Measurements from ENCODE around the gene RHOT2. TPM values are rescaled to one million over a fixed set of nuclear protein-coding genes. Genes with fewer than 3 reads are reported as not detected.

RHOT2 gene
- total RNA-seq, 1 donor from 2014 or later: 17.9 TPM

- no peak for DNase-seq (ENCODE audit: low spot score in 2 of 2)
- no peak for FAIRE-seq
Measured at GRCh38 chr16:693364-693763, 25.4 kb downstream of the RHOT2 start.

GRCh38 chr16:693766-694165 lies 25.8 kb downstream of the RHOT2 start:
- DNase-seq (ENCODE audit: low spot score in 2 of 2): no peak
- no peak for FAIRE-seq

GRCh38 chr16:694187-694862 lies 26.4 kb downstream of the RHOT2 start:
- DNase-seq (ENCODE audit: low spot score in 2 of 2) (no peak), FAIRE-seq (no peak)

DNA sequence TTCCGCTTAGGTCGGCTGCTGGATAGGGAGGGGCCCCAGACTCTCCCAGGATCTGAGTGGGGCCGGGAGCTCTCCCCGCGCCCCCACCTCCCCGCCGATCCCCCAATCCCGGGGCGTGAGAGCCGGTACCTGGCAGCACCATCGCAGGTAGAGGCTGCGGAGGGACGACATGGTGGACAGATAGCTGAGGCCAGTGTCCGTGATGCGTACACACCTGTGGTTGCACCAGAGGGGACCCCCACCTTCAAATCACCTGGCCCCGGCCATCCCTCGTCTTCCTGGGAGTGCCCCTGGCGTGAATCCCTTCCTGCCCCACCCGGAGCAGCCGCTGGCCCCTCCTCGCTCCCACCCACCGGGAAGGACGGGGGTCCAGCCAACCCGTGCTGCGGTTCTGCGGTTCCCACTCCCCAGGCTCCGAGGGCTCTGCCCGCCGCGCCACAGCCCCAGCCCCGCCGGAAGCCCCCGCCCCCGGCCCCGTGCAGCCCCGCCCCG lies 27.0 kb downstream of the RHOT2 start:
- DNase-seq (ENCODE audit: low spot score in 2 of 2) (no peak), FAIRE-seq (no peak)

GRCh38 chr16:695355-696089 lies 27.6 kb downstream of the RHOT2 start:
- FAIRE-seq (no peak), DNase-seq (ENCODE audit: low spot score in 2 of 2) (peak in 1 of 2 donors; percentile 53)

DNA sequence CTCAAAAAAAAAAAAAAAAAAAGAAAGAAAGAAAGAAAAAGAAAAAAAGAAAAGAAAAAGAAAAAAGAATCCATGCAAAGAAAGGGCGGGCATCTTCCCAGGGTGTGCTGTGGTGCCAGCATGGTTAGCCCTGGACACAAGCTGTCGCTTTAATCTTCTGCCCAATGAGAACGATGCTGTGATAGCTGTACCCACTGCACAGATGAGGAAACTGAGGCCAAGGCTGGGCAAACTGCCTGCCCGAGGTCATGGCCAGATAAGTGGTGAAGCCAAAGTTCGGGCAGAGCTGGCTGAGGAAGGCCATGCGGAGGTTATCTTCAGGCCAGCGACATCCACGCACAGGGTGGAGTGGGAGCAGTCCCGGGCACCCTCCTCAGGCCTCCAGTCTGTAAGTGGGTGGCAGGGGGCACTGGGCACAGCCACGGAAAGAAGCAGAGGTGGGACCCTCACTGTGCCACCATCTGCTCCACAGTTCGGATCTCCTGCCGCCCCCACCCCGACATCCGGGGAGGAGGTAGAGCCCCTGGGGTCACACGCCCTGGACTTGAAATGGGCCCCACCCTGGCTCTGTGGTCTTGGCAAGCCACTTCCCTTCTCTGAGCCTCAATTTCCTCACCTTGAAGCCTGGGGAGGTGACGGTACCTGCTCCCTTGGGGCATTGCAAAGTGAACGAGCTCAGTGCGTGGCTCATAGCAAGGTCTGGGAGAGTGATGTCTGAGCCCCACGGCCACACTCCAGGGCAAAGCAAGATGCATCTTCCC lies 31.2 kb downstream of the RHOT2 start:
- FAIRE-seq (no peak), DNase-seq (ENCODE audit: low spot score in 2 of 2) (no peak)

- DNase-seq (ENCODE audit: low spot score in 2 of 2) (peak in 1 of 2 donors; percentile 64), FAIRE-seq (no peak)
Measured at GRCh38 chr16:700684-701584, 33.0 kb downstream of the RHOT2 start.

- FAIRE-seq: no peak
- DNase-seq (ENCODE audit: low spot score in 2 of 2): no peak
Measured at GRCh38 chr16:702341-702740, 34.4 kb downstream of the RHOT2 start.

DNA sequence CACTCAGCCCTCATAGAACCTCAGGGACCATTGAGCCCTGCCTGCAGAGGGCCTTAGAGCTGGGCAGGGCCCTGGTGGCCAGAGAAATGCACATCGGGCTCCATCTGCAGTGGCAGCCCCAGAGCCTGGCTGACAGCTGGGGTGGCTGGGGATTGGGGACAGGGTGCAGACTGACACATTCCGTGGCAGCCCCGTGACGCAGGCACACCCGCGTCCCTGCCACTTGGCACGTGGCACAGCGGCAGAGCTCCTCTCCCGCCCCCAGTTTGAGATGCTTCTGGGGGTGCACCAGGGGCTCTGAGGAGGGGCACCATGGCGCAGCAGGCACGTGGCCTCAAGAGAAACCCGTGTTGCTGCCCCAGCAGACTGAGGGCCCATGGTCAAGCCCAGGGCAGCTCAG lies 35.5 kb downstream of the RHOT2 start:
- FAIRE-seq (no peak), DNase-seq (ENCODE audit: low spot score in 2 of 2) (no peak)

GRCh38 chr16:704047-704446 lies 36.1 kb downstream of the RHOT2 start:
- no peak for DNase-seq (ENCODE audit: low spot score in 2 of 2)
- no peak for FAIRE-seq

- FAIRE-seq (no peak), DNase-seq (ENCODE audit: low spot score in 2 of 2) (no peak)
Measured at GRCh38 chr16:704552-705380, 36.8 kb downstream of the RHOT2 start.

GRCh38 chr16:705431-706188 lies 37.7 kb downstream of the RHOT2 start, which contains the start of gene FBXL16:
Gene FBXL16 (minus strand): TSS chr16:705801. CDS start chr16:697405, 8,396 bp downstream.
- no peak for FAIRE-seq
- DNase-seq (ENCODE audit: low spot score in 2 of 2): peak; percentile 85 to 86

DNA sequence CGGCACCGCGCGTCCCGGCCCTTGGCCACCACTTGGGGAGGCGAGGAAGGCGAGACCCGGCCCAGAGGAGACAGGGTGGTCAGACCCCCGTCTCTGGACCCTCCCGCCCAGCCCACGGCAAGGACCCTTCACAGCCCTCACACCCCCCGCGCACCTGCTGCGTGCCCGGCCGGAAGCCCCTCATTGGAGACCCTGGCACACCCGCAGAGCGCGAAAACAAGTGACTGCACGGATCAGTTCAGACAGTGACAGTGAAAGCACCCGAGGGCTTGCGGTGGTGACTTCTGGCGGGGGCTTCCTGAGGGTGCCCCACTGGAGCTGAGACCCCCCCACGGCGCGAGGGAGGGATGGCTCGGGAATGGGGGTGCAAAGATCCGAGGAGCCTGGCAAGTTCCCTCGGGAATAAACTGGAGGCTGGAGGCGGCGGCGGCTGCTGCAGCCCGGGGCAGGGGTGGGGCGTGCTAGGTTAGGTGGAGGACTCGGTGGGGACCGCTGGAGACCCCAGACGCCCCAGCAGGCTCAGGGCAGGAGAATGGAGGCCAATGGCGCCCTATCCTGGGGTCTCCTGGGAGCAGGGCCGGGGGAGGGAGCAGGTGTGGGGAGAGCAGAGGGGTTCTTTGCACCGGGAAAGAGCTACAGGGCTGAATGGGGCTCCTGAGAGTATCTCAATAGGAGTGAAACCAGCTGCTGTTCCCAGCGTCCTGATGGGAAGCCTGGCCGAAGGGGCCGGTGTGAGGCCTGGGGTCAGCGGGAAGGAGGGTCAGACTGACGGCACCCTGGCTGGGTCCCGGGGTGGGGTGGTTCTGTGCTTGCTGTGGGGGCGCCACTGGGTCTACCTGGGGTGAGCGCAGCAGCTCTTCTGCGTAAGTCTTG lies 38.5 kb downstream of the RHOT2 start:
- DNase-seq (ENCODE audit: low spot score in 2 of 2) (no peak), FAIRE-seq (no peak)

DNA sequence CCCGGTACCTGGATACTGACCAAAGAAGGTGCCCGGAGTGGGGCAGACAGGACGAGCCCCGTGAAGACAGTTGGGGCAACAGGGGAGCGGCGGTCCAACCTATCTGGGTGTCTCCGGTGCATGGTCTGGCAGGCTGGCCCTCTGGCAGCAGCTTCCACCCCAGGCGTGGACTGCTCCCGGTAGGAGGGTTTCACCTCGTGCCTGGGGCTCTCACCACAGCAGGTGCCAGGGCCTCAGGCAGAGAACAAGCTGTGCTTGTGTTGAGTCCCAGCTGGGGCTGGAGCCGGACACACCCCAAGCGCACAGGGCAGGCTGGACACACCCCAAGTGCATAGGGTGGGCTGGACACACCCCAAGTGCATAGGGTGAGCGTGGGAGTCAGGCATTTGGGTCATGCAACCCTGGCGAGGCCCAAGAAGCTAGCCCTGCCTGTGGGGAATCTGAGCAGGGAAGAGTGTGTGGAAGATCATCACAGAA lies 39.2 kb downstream of the RHOT2 start:
- FAIRE-seq (no peak), DNase-seq (ENCODE audit: low spot score in 2 of 2) (no peak)

GRCh38 chr16:708019-708418 lies 40.1 kb downstream of the RHOT2 start:
- FAIRE-seq: no peak
- DNase-seq (ENCODE audit: low spot score in 2 of 2): no peak

- DNase-seq (ENCODE audit: low spot score in 2 of 2): no peak
- no peak for FAIRE-seq
Measured at GRCh38 chr16:708959-709358, 41.0 kb downstream of the RHOT2 start.
